ENCODE data around the gene USP11. TPM values are rescaled to one million over a fixed set of nuclear protein-coding genes. Genes with fewer than 3 reads are reported as not detected.

USP11 gene
- total and polyA plus RNA-seq, 2 of the 8 experiments (the other 6 are each of a cell fraction or from before 2014, with no cell fraction given) = 40.9 to 84.0 TPM

GRCh38 chrX:47212381-47213293 lies 20.2 kb upstream of the USP11 start:
- H2BK15ac ChIP-seq (ENCODE audit: low read length) = no peak overlapping the region
- no peak overlapping the region for H3K4me3 ChIP-seq (ENCODE audit: extremely low read depth in 1 of 4, insufficient read depth in 2 of 4, low read depth in 3 of 4, low read length in 4 of 4)
- DNase-seq (ENCODE audit: low read depth in 1 of 2, low spot score in 2 of 2) = no peak
- no peak overlapping the region for H2AK5ac ChIP-seq (ENCODE audit: low read depth, low read length)
- H2AFZ ChIP-seq (ENCODE audit: low read length) = no peak overlapping the region
- H3K23me2 ChIP-seq (ENCODE audit: low read depth, low read length) = no peaks in the 10 kb centered on the region
- H3K56ac ChIP-seq (replicated peaks; ENCODE audit: insufficient read length, low read depth, low read length) = no peak overlapping the region
- no peak overlapping the region for H2BK12ac ChIP-seq (ENCODE audit: low read depth, low read length)
- peaks cover 0 to 15% of the 10 kb centered on the region in 2 experiments for H4K20me1 ChIP-seq (replicated peaks in 1 of 2; ENCODE audit: control insufficient read depth in 1 of 2, insufficient read depth in 2 of 2, low read length in 2 of 2)
- POLR2A ChIA-PET (ENCODE audit: partially characterized antibody) = interaction anchor here (0.6 to 3.4 kb wide), 5 partner anchors 11 to 280 kb away, joined by 3 to 20 read pairs (median 6); no protein-coding TSS in a partner anchor
- H3K23ac ChIP-seq (ENCODE audit: insufficient read length) = no peak overlapping the region
- no peak overlapping the region for H4K5ac ChIP-seq (ENCODE audit: insufficient read length, low read depth, low read length)
- no peak overlapping the region for H3K4ac ChIP-seq (replicated peaks; ENCODE audit: insufficient read length, low read depth, low read length)
- 96% methylated on average over 8 of the region's 12 CpGs; no CpG with 5 or more reads in 1 of the 2 experiments for WGBS, 2 experiments (ENCODE audit: extremely low coverage in 1 of 2, insufficient coverage in 1 of 2, insufficient read length in 1 of 2, insufficient replicate concordance in 2 of 2, low coverage in 1 of 2, low lambda C conversion rate in 2 of 2, missing lambda C conversion rate in 1 of 2)
- peaks cover 34 to 81% (median 62%) of the 10 kb centered on the region in 4 experiments for H3K36me3 ChIP-seq (ENCODE audit: control insufficient read depth in 2 of 4, insufficient read depth in 4 of 4, low read length in 3 of 4)
- no peak for FAIRE-seq
- H2BK120ac ChIP-seq (replicated peaks; ENCODE audit: low read depth, low read length) = no peak overlapping the region
- H3K27ac ChIP-seq (ENCODE audit: low read depth, low read length) = no peak overlapping the region
- no peak overlapping the region for H4K8ac ChIP-seq (ENCODE audit: extremely low read depth, insufficient read depth, low read length)
- no peak overlapping the region for H2BK5ac ChIP-seq (ENCODE audit: low read depth, low read length)
- CTCF ChIA-PET (ENCODE audit: partially characterized antibody) = interaction anchor here (1.7 kb wide), 1 partner anchor 11 kb away, joined by 7 read pairs; no protein-coding TSS in a partner anchor
- no peak overlapping the region for H4K91ac ChIP-seq (replicated peaks; ENCODE audit: insufficient read length, low read length)
- no peak overlapping the region for H3K4me2 ChIP-seq (ENCODE audit: insufficient read depth in 1 of 2, low read depth in 2 of 2, low read length in 2 of 2)
- no peaks in the 10 kb centered on the region for H3K79me2 ChIP-seq (ENCODE audit: control insufficient read depth in 1 of 2, insufficient read depth in 2 of 2, low read length in 2 of 2)
- H3K4me1 ChIP-seq (replicated peaks in 1 of 4; ENCODE audit: control insufficient read depth in 3 of 4, insufficient read depth in 4 of 4, low read length in 3 of 4) = peaks cover 0 to 4% (median 0%) of the 10 kb centered on the region in 4 experiments; a peak in 5 of 7 replicates
- H3K14ac ChIP-seq (ENCODE audit: insufficient read length) = no peak overlapping the region
- no peak overlapping the region for H2BK20ac ChIP-seq (ENCODE audit: low read length)
- H3K18ac ChIP-seq (ENCODE audit: extremely low read depth, low read length) = no peak overlapping the region
- H3K9me3 ChIP-seq (ENCODE audit: insufficient read depth in 2 of 2, low read depth in 1 of 2, low read length in 1 of 2) = no peaks in the 10 kb centered on the region
- TF ChIP-seq GABPA (IDR thresholded peaks at IDR 0.05; ENCODE audit: borderline replicate concordance, insufficient read depth, low read length) (no peak), KDM5A (IDR thresholded peaks at IDR 0.05; ENCODE audit: low read length) (no peak), HDAC6 (IDR thresholded peaks at IDR 0.05; ENCODE audit: low read depth, low read length) (no peak), GTF2F1 (IDR thresholded peaks at IDR 0.05; ENCODE audit: borderline replicate concordance, low read depth, low read length) (no peak)
- H3K27me3 ChIP-seq (replicated peaks in 1 of 4; ENCODE audit: control insufficient read depth in 3 of 4, extremely low read depth in 1 of 4, insufficient read depth in 3 of 4, low read length in 3 of 4) = no peaks in the 10 kb centered on the region
- no peak overlapping the region for H3K9ac ChIP-seq (replicated peaks in 1 of 4; ENCODE audit: extremely low read depth in 1 of 4, low read depth in 3 of 4, low read length in 3 of 4)
- H3K79me1 ChIP-seq (ENCODE audit: low read depth, low read length) = no peaks in the 10 kb centered on the region; the same call in 1 of the 2 replicates

Data from H1 (cell line).